Right lobe of liver (tissue), 4 donors: Measurements from ENCODE around the gene LY6G6D.

Experiments used
- POLR2A ChIP-seq: fragments of 450-650 bp; IDR thresholded peaks from one replicate; pipeline ENCODE4 v1.6.1; 2017; ENCODE audit warnings: antibody characterized with exemption, mild to moderate bottlenecking
- TF ChIP-seq, protein P1 (sequence below), 4 donors: fragments of 200-600 bp in 3 of 4; fragments of 450-650 bp in 1 of 4; IDR thresholded peaks; one replicate each; pipeline versions ENCODE4 v1.5.1 to v1.8.0; 2016 to 2022; ENCODE audit warnings: antibody characterized with exemption in 4 of 4, mild to moderate bottlenecking in 2 of 4
- donor health status: DM: no; HTN: no; CAD: no.
- donor health status: DM: no; HTN: no; CAD: no.
- donor health status: DM: no; HTN: yes; CAD: no.

DNA sequence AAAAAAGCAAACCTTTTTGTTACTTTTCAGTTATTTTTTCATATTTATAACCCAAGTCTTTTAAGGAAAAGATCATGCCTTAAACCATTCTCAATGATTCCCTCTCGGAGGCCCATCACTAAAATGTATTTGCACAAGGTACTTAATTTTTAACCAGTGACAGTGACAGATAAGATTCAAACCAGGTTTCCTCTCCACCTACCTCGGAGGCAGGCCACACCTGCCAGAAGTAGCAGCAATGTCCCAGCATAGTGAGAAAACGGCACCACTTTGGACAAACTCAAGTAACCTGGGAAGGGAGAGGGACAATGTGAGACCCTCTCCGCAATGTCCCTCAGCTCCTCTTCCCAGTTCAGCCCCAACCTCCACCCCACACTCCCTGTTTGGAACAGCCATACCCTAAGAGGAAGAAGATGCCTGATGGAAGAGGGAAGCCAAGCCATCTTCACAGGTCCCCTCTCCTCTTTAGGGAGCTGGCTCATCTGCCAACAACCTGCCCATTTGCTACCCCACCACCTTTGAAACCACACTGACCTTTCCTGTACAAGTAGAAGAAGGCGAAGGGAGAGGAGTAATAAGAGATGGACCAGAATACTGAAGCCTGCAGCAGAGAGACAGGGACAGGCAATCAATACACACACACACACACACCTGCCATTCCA is 14.3 kb upstream of the LY6G6D start:
- TF ChIP-seq, protein P1, sequence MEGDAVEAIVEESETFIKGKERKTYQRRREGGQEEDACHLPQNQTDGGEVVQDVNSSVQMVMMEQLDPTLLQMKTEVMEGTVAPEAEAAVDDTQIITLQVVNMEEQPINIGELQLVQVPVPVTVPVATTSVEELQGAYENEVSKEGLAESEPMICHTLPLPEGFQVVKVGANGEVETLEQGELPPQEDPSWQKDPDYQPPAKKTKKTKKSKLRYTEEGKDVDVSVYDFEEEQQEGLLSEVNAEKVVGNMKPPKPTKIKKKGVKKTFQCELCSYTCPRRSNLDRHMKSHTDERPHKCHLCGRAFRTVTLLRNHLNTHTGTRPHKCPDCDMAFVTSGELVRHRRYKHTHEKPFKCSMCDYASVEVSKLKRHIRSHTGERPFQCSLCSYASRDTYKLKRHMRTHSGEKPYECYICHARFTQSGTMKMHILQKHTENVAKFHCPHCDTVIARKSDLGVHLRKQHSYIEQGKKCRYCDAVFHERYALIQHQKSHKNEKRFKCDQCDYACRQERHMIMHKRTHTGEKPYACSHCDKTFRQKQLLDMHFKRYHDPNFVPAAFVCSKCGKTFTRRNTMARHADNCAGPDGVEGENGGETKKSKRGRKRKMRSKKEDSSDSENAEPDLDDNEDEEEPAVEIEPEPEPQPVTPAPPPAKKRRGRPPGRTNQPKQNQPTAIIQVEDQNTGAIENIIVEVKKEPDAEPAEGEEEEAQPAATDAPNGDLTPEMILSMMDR (IDR thresholded peaks at IDR 0.05): no peak
- no peak for TF ChIP-seq POLR2A
